ENCODE measurements around the gene SAMD14.

- no peak for TF ChIP-seq POLR2A (IDR thresholded peaks at IDR 0.05)
- peak; percentile 37 to 72 (median 50) for TF ChIP-seq CTCF (IDR thresholded peaks at IDR 0.05)
- TF ChIP-seq POLR2AphosphoS5 (IDR thresholded peaks at IDR 0.05): no peak
- no peak for TF ChIP-seq EP300 (IDR thresholded peaks at IDR 0.05)
These were observed 50.4 kb downstream of the SAMD14 start for GRCh38 chr17:50079334-50080095.

Data from upper lobe of left lung (tissue), 4 donors.